ENCODE data around the gene PDGFRB. TPM values are rescaled to one million over a fixed set of nuclear protein-coding genes. Genes with fewer than 3 reads are reported as not detected.

The PDGFRB gene
- total and polyA plus RNA-seq, 9 of the 15 experiments (the other 6 are each of a cell fraction or from before 2014, with no cell fraction given) = 0.01 to 1.5 (median 0.09) TPM; not detected in 3

GRCh38 chr5:150116667-150117400, 38.8 kb downstream of the PDGFRB start:
- H3K4me3 ChIP-seq = no peak overlapping the region
- ChIA-PET CTCF (ENCODE audit: low intra/inter-chr PET ratio) (no interaction called here), POLR2A (interaction anchor here (1.0 kb wide), 1 partner anchor 10 kb away, joined by 3 read pairs; no protein-coding TSS in a partner anchor)
- no peaks in the 10 kb centered on the region for H3K9me1 ChIP-seq (ENCODE audit: control insufficient read depth, insufficient read depth, low read length)
- ATAC-seq (0 out of 3 replicates have a peak, but pooled peaks have one; percentile 7), FAIRE-seq (peak; percentile 75), DNase-seq (ENCODE audit: extremely low read depth in 1 of 4, low spot score in 3 of 4) (peak in 3 of 4 experiments; percentile 31 to 50 (median 35))
- WGBS (ENCODE audit: insufficient coverage, low coverage, missing lambda C conversion rate) = 73% methylated on average over 10 of the region's 10 CpGs
- no peak overlapping the region for H3K4me2 ChIP-seq (ENCODE audit: insufficient read depth, low read length)
- H3K27ac ChIP-seq (ENCODE audit: extremely low read depth, low read depth, low read length) = no peak overlapping the region
- no TSS peak for BruUV-seq (replicated peaks)
- no peaks in the 10 kb centered on the region for H4K20me1 ChIP-seq (replicated peaks; ENCODE audit: control insufficient read depth, insufficient read depth, low read length)
- H3K36me3 ChIP-seq (ENCODE audit: control insufficient read depth, insufficient read depth, low read length) = no peaks in the 10 kb centered on the region
- TF ChIP-seq REST (IDR thresholded peaks at IDR 0.05; ENCODE audit: borderline replicate concordance) (peak; percentile 33), REST (CRISPR knock-in tag; IDR thresholded peaks at IDR 0.05; ENCODE audit: low read depth) (no peak), CTBP1 (IDR thresholded peaks at IDR 0.05; ENCODE audit: borderline replicate concordance) (0 out of 2 replicates have a peak, but pooled peaks have one; percentile 13), ZEB2 (IDR thresholded peaks at IDR 0.05) (0 out of 2 replicates have a peak, but pooled peaks have one; percentile 18), HNRNPK (IDR thresholded peaks at IDR 0.05; ENCODE audit: low read depth, low read length, poor library complexity, severe bottlenecking) (no peak), TFAP4 (CRISPR knock-in tag; IDR thresholded peaks at IDR 0.05; ENCODE audit: borderline replicate concordance) (peak; percentile 50; the same call in 1 of the 2 replicates)
- no peaks in the 10 kb centered on the region for H3K79me2 ChIP-seq (ENCODE audit: control insufficient read depth, insufficient read depth, low read length)
- no peaks in the 10 kb centered on the region for H3K9me3 ChIP-seq (replicated peaks; ENCODE audit: control insufficient read depth, insufficient read depth, low read depth, low read length)
- H3K4me1 ChIP-seq (replicated peaks in 1 of 2; ENCODE audit: control insufficient read depth in 2 of 2, insufficient read depth in 2 of 2, low read length in 2 of 2) = peaks cover 23 to 44% of the 10 kb centered on the region in 2 experiments; a peak in 4 of 5 replicates
- no peak overlapping the region for H2AFZ ChIP-seq (ENCODE audit: low read depth, low read length)
- no peak overlapping the region for H3K9ac ChIP-seq (ENCODE audit: insufficient read depth in 1 of 2, low read depth in 2 of 2, low read length in 2 of 2)
- no peaks in the 10 kb centered on the region for H3K27me3 ChIP-seq (ENCODE audit: control insufficient read depth in 2 of 2, insufficient read depth in 2 of 2, low read length in 2 of 2)
- intact Hi-C loops (cut with micrococcal nuclease) (loop anchor here (10.0 kb wide), 1 partner anchor 92 kb away; no protein-coding TSS in a partner anchor), in situ Hi-C loops (cut with MboI) (no loop called here)
